Neural cell (in vitro differentiated cells): ENCODE measurements around the gene SRSF12. TPM values are rescaled to one million over a fixed set of nuclear protein-coding genes. Genes with fewer than 3 reads are reported as not detected.

Experiments
- H2AFZ ChIP-seq: fragments of 200-600, 300-800 bp; sonication (generic), shearing (Covaris generic); 2 replicates; pipeline ENCODE4 v1.6.0; 2014; ENCODE audit warnings: low read depth, mild to moderate bottlenecking, antibody characterized with exemption, low read length, moderate library complexity
- H3F3A ChIP-seq: fragments of 200-600 bp; shearing (Covaris generic); 2 replicates; pipeline ENCODE4 v1.6.1; 2016; ENCODE audit warnings: mild to moderate bottlenecking, moderate library complexity, mixed read lengths, antibody characterized with exemption, low read length; ENCODE audit not compliant: insufficient read depth, poor library complexity, severe bottlenecking
- H3K27ac ChIP-seq: fragments of 200-600, 300-800 bp; sonication (generic), shearing (Covaris generic); 2 replicates; pipeline ENCODE4 v1.5.1; 2014; ENCODE audit warnings: mild to moderate bottlenecking, low read length, moderate library complexity
- H3K27me3 ChIP-seq: fragments of 300-800, 200-600 bp; sonication (generic), shearing (Covaris generic); 2 replicates; pipeline ENCODE4 v1.6.0; 2014; ENCODE audit warnings: mild to moderate bottlenecking, low read depth, low read length, moderate library complexity; ENCODE audit not compliant: insufficient read depth
- H3K36me3 ChIP-seq: fragments of 300-800, 200-600 bp; sonication (generic), shearing (Covaris generic); 2 replicates; pipeline ENCODE4 v1.5.1; 2014; ENCODE audit warnings: mild to moderate bottlenecking, antibody characterized with exemption, low read length, moderate library complexity; ENCODE audit not compliant: insufficient read depth
- H3K4me2 ChIP-seq: fragments of 300-800, 200-600 bp; sonication (generic), shearing (Covaris generic); 2 replicates; pipeline ENCODE4 v1.6.0; 2014; ENCODE audit warnings: mild to moderate bottlenecking, low read length
- H3K4me3 ChIP-seq: fragments of 300-800, 200-600 bp; sonication (generic), shearing (Covaris generic); 2 replicates; pipeline ENCODE4 v1.5.1; 2014; ENCODE audit warnings: mild to moderate bottlenecking, low read length, moderate library complexity
- H3K79me2 ChIP-seq: fragments of 200-600 bp; shearing (Covaris generic); replicated peaks from 2 replicates; pipeline ENCODE4 v1.6.0; 2014; ENCODE audit warnings: mild to moderate bottlenecking, low read length, moderate library complexity; ENCODE audit not compliant: insufficient read depth
- H3K9ac ChIP-seq: fragments of 300-800, 200-600 bp; sonication (generic), shearing (Covaris generic); 2 replicates; pipeline ENCODE4 v1.6.1; 2016; ENCODE audit warnings: mild to moderate bottlenecking, low read length, mixed read lengths
- H3K9me2 ChIP-seq: fragments of 200-600 bp; shearing (Covaris generic); 2 replicates; pipeline ENCODE4 v1.6.1; 2016; ENCODE audit warnings: mild to moderate bottlenecking, low read length, mixed read lengths; ENCODE audit not compliant: insufficient read depth
- H3K9me3 ChIP-seq: fragments of 200-600, 300-800 bp; sonication (generic), shearing (Covaris generic); 2 replicates; pipeline ENCODE4 v1.6.1; 2016; ENCODE audit warnings: mild to moderate bottlenecking, mixed run types, low read length, moderate library complexity, mixed read lengths
- H4K20me1 ChIP-seq: fragments of 200-600 bp; shearing (Covaris generic); 2 replicates; pipeline ENCODE4 v1.6.1; 2016; ENCODE audit warnings: mild to moderate bottlenecking, mixed run types; ENCODE audit not compliant: insufficient read depth
- EP300 ChIP-seq: fragments of 450-650 bp; conservative IDR thresholded peaks from 2 replicates; pipeline ENCODE4 v1.6.1; 2014; ENCODE audit warnings: antibody characterized with exemption, mild to moderate bottlenecking, moderate library complexity; ENCODE audit not compliant: poor library complexity, severe bottlenecking
- EZH2 ChIP-seq: fragments of 200-600, 300-800 bp; shearing (Covaris generic), sonication (generic); IDR thresholded peaks from 2 replicates; pipeline ENCODE4 v1.6.1; 2014; ENCODE audit warnings: antibody characterized with exemption, low read length, borderline replicate concordance, mild to moderate bottlenecking; ENCODE audit not compliant: insufficient read depth, poor library complexity, severe bottlenecking
- MXI1 ChIP-seq: fragments of 450-650 bp; conservative IDR thresholded peaks from 2 replicates; pipeline ENCODE4 v1.6.1; 2014; ENCODE audit warnings: antibody characterized with exemption, mild to moderate bottlenecking; ENCODE audit not compliant: poor library complexity, severe bottlenecking
- POLR2AphosphoS5 ChIP-seq: IDR thresholded peaks from 2 replicates; pipeline ENCODE4 v1.6.1; 2012
- RAD21 ChIP-seq: fragments of 450-650 bp; conservative IDR thresholded peaks from 2 replicates; pipeline ENCODE4 v1.6.1; 2014; ENCODE audit warnings: antibody characterized with exemption, mild to moderate bottlenecking, moderate library complexity
- SMC3 ChIP-seq: fragments of 450-650 bp; conservative IDR thresholded peaks from 2 replicates; pipeline ENCODE4 v1.6.1; 2014; ENCODE audit warnings: antibody characterized with exemption, mild to moderate bottlenecking, moderate library complexity; ENCODE audit not compliant: poor library complexity
- TAF1 ChIP-seq: IDR thresholded peaks from 2 replicates; pipeline ENCODE4 v1.6.1; 2012; ENCODE audit warnings: low read depth
- polyA plus RNA-seq: library from polyadenylated mRNA; depleted of rRNA; stranded (reverse); fragments of >200 nt; gene quantifications from 2 replicates; pipeline ENCODE4 v1.2.3, GENCODE V29; 2014
- TF ChIP-seq, protein P1 (sequence below): fragments of 450-650 bp; IDR thresholded peaks from 2 replicates; pipeline ENCODE4 v1.5.1; 2014; ENCODE audit warnings: antibody characterized with exemption, mild to moderate bottlenecking, moderate library complexity; ENCODE audit not compliant: poor library complexity, severe bottlenecking
- TF ChIP-seq, protein P2 (sequence below): IDR thresholded peaks from 2 replicates; pipeline ENCODE4 v1.6.1; 2012; ENCODE audit warnings: borderline replicate concordance

Gene SRSF12
- polyA plus RNA-seq, 1 donor from 2014 or later, result 44.0 TPM

DNA sequence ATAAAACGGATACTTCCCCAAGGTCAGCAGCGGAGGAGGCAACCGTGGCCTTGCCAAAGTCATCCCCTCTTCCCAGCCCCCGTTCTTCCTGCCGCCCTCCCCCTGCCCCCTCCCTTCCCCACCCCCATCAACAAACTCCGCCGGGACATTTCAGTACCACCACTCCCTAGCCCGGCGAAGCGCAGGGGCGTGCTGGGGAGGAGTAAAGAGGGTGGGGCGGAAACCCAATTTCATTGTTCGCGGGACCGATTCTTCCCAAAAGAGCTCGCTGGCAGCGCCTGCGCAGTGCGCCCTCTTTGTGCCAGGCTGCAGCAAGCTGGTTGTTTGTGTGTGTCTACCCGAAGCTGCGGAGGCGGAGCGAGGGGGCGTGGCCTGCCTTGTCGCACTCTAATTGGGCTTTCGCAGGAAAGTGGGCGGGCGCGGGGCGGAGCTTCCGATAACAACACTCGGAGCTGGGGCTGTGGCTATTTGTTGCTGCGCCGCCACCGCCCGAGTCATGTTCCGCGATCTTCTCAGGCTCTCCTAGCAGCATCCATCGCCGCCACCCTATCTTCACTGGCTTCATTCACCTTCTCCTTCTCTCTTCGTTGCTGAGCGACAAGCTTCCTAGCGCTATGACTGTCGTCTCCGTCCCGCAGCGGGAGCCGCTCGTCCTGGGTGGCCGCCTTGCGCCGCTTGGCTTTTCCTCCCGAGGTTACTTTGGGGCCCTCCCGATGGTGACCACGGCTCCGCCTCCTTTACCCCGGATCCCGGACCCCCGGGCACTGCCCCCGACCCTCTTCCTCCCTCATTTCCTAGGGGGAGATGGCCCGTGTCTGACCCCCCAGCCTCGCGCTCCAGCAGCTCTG lies 37.4 kb downstream of the SRSF12 start, which contains the start of gene PNRC1:
TSS of gene PNRC1 (plus strand) at position 471 of the 848 bp plus-strand sequence. CDS start at position 615, 144 bp downstream.
- H3F3A ChIP-seq, result peaks cover 4% of the 10 kb centered on the region
- peak within 1 kb of the TSS; percentile 68 for H3K4me2 ChIP-seq
- no peaks in the 10 kb centered on the region for H3K36me3 ChIP-seq
- H3K79me2 ChIP-seq, result peaks cover 39% of the 10 kb centered on the region
- peak within 1 kb of the TSS; percentile 100 for H3K9ac ChIP-seq
- peaks cover 24% of the 10 kb centered on the region for H4K20me1 ChIP-seq
- peak within 1 kb of the TSS; percentile 49 for H2AFZ ChIP-seq
- H3K4me3 ChIP-seq, result peak within 1 kb of the TSS; percentile 99
- no peaks in the 10 kb centered on the region for H3K9me3 ChIP-seq
- no peaks in the 10 kb centered on the region for H3K9me2 ChIP-seq
- TF ChIP-seq RAD21 (peak; percentile 32), MXI1 (peak; percentile 64), SMC3 (peak; percentile 39), EP300 (no peak), TAF1 (peak; percentile 98), POLR2AphosphoS5 (peak; percentile 98), EZH2 (no peak)
- TF ChIP-seq, protein P1, sequence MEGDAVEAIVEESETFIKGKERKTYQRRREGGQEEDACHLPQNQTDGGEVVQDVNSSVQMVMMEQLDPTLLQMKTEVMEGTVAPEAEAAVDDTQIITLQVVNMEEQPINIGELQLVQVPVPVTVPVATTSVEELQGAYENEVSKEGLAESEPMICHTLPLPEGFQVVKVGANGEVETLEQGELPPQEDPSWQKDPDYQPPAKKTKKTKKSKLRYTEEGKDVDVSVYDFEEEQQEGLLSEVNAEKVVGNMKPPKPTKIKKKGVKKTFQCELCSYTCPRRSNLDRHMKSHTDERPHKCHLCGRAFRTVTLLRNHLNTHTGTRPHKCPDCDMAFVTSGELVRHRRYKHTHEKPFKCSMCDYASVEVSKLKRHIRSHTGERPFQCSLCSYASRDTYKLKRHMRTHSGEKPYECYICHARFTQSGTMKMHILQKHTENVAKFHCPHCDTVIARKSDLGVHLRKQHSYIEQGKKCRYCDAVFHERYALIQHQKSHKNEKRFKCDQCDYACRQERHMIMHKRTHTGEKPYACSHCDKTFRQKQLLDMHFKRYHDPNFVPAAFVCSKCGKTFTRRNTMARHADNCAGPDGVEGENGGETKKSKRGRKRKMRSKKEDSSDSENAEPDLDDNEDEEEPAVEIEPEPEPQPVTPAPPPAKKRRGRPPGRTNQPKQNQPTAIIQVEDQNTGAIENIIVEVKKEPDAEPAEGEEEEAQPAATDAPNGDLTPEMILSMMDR, result peak; percentile 22
- TF ChIP-seq, protein P2, sequence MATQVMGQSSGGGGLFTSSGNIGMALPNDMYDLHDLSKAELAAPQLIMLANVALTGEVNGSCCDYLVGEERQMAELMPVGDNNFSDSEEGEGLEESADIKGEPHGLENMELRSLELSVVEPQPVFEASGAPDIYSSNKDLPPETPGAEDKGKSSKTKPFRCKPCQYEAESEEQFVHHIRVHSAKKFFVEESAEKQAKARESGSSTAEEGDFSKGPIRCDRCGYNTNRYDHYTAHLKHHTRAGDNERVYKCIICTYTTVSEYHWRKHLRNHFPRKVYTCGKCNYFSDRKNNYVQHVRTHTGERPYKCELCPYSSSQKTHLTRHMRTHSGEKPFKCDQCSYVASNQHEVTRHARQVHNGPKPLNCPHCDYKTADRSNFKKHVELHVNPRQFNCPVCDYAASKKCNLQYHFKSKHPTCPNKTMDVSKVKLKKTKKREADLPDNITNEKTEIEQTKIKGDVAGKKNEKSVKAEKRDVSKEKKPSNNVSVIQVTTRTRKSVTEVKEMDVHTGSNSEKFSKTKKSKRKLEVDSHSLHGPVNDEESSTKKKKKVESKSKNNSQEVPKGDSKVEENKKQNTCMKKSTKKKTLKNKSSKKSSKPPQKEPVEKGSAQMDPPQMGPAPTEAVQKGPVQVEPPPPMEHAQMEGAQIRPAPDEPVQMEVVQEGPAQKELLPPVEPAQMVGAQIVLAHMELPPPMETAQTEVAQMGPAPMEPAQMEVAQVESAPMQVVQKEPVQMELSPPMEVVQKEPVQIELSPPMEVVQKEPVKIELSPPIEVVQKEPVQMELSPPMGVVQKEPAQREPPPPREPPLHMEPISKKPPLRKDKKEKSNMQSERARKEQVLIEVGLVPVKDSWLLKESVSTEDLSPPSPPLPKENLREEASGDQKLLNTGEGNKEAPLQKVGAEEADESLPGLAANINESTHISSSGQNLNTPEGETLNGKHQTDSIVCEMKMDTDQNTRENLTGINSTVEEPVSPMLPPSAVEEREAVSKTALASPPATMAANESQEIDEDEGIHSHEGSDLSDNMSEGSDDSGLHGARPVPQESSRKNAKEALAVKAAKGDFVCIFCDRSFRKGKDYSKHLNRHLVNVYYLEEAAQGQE, result peak; percentile 95
- peak within 1 kb of the TSS; percentile 99 for H3K27ac ChIP-seq
- H3K27me3 ChIP-seq, result no peaks in the 10 kb centered on the region

DNA sequence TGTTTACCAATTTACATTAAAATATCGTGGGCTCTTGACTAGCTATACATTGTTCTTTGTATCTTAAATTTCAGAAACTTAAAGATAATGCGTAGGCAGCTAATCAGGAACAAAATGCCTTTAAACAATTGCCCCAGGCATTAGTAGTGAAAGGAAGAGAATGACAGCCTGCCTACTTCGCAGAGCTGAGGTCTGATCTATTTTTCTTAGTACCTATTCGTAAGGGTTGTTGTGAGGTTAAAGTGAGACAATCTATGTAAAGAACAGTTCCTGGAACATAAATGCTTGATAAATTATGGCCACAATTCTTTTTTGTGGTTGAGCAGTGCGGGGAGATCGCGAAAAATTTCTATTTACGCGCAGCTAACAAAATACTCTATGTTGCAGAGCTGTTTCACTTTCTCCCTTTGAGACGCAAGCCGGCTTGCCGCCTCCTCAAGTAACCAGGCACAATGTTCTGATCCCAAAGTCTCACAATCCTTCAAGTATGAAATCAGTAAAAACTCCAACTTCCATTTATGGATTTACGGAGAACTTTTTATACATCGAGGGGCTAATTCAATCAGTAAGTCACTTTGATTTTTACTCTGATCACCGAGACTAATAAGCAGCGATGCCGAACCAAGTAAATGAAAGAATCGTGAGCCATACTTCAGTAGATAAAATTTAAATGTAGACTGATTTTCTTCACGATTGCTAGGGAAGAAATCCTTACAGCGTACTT lies 38.2 kb downstream of the SRSF12 start:
- H3K4me3 ChIP-seq, result peak overlapping the region; percentile 99
- no peaks in the 10 kb centered on the region for H3K36me3 ChIP-seq
- TF ChIP-seq, protein P2, result no peak
- TF ChIP-seq POLR2AphosphoS5 (peak; percentile 29), EP300 (no peak)
- H3F3A ChIP-seq, result peaks cover 4% of the 10 kb centered on the region
- H3K9me3 ChIP-seq, result no peaks in the 10 kb centered on the region
- no peaks in the 10 kb centered on the region for H3K9me2 ChIP-seq
- H3K9ac ChIP-seq, result peak overlapping the region; percentile 100
- peaks cover 21% of the 10 kb centered on the region for H4K20me1 ChIP-seq
- H3K79me2 ChIP-seq, result peaks cover 31% of the 10 kb centered on the region
- H3K27me3 ChIP-seq, result no peaks in the 10 kb centered on the region
- H3K27ac ChIP-seq, result peak overlapping the region; percentile 99
- peak overlapping the region; percentile 68 for H3K4me2 ChIP-seq
- H2AFZ ChIP-seq, result peak overlapping the region; percentile 40
